NCI-H1436 (cell line): Measurements from ENCODE around the gene SUMO4.
"Not testable (repeated sequence)": the region's sequence is repeated elsewhere in the genome, so short reads cannot be mapped to it uniquely, and the experiment has no call there.

ENCODE experiments used
- DNase-seq: peaks from one replicate; lab custom pipeline; 2025; lab: John Stamatoyannopoulos, UW

Gene SUMO4

GRCh38 chr6:149431905-149432775, 32.1 kb downstream of the SUMO4 start:
- DNase-seq = peak; percentile 66

DNA sequence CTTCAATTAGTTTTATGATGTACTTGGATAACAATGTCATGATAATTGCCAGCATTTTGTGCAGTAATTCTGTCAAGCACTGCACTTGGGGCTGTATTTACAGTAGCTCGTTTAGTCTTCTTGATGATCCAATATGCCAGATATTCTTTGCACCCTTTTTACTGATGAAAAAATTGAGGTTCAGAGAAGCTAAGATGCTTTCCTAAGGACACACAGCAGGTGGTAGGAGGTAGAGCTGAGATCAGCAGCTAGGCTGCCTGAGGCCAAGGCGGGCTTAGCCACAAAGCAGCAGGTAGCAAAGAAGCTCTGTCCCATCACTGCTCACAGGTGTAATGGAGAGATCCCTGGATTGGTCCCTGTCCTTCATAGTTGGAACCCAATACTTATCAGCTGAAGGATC, 33.3 kb downstream of the SUMO4 start:
- no peak for DNase-seq

GRCh38 chr6:149433881-149434280, 33.8 kb downstream of the SUMO4 start:
- DNase-seq = no peak

DNA sequence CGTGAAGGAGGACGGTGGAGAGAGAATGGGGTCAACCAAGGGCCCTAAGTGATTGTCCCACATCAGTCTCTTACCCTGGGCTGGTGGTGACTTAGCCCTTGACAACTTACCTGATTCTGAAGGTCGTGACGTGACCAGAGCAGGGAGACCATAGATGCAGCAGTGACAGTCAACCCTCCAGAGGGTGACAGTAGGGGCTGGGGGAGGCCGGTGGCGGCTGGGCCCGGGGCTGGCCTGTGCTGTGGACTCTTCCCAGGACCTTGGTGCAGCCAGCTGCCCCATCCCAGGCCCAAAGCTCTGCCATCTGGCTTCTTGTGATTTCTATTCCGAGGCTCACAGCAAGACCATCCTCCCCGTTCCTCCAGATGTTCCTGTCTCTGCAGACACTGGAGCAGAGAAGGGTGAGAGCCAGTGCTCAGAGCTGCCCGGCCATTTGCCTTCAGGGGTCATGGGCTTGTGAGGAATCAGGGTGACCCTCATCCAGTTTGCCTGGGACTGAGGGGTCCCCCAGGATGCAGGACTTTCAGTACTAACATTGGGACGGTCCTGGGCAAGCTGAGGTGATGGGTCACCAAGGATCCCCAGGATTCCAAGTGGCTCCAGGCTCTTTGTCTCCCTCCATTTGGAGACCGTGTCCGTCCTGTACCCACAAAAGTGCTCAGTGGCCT, 36.0 kb downstream of the SUMO4 start:
- no peak for DNase-seq

- no peak for DNase-seq
Measured at GRCh38 chr6:149436647-149437046, 36.6 kb downstream of the SUMO4 start.

- DNase-seq = no peak
Measured at GRCh38 chr6:149437212-149437611, 37.1 kb downstream of the SUMO4 start.

- no peak for DNase-seq
Measured at GRCh38 chr6:149438855-149439254, 38.8 kb downstream of the SUMO4 start.

DNA sequence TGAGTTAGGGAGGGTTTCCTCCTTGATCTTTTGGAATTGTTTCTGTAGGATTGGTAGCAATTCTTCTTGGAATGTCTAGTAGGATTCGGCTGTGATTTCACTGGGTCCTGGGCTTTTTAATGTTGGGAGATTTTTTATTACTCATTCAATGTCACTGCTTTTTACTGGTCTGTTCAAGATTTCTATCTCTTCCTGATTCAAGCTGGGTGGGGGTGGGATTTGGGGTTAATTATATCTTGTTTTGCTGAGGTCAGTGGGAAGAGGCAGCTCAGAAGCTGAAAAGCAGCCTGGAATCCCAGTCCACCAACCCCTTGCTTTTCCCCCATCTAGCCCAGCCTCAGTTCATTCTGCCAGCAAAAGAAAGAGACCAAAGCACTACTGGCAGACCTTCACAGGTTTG, 39.6 kb downstream of the SUMO4 start:
- DNase-seq = no peak

DNA sequence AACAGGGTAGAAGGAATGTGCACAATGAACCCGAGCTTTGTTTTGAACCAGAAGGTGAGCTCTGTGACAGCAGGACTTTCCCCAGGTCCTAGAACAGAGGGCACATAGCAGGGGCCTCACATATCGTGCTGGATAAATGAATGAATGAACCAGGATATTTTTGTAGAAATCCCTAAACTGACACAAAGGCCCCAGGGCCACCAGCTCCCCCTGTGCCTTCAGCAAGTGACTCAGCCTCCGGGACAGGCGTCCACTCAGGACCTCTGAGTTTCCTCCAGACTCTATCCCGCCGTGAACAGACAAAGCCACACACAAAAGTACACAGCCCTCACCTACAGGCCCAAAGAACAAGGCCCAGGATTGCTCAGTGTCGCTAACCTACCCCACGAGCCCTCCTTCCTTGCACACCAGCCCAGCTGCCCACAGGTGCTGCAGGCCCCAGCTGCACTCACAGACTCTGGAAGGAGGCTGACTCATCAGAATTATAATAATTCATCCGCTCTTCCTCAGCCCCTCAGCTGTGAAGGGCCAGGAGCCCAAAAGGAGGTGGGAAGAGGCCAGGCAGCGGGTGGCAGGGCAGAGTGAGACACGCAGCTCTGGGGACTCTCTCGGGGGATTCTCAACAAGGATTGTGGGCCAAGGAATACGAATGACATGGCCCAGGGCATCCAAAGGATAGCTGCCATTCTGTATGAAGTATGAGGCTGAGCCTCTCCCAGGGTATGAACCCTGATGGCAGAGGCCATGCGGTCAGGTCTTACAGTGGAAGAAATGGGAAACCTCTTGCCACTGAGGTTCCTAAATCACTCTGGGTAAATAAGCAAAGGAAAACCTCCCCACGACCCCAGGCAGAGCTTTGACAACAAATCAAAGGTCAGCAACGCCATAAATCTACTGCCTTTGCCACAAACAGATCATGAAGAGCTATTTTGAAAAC, 40.9 kb downstream of the SUMO4 start:
- no peak for DNase-seq

- no peak for DNase-seq
Measured at GRCh38 chr6:149441740-149442139, 41.7 kb downstream of the SUMO4 start.

GRCh38 chr6:149443411-149444181, 43.5 kb downstream of the SUMO4 start:
- DNase-seq = no peak

DNA sequence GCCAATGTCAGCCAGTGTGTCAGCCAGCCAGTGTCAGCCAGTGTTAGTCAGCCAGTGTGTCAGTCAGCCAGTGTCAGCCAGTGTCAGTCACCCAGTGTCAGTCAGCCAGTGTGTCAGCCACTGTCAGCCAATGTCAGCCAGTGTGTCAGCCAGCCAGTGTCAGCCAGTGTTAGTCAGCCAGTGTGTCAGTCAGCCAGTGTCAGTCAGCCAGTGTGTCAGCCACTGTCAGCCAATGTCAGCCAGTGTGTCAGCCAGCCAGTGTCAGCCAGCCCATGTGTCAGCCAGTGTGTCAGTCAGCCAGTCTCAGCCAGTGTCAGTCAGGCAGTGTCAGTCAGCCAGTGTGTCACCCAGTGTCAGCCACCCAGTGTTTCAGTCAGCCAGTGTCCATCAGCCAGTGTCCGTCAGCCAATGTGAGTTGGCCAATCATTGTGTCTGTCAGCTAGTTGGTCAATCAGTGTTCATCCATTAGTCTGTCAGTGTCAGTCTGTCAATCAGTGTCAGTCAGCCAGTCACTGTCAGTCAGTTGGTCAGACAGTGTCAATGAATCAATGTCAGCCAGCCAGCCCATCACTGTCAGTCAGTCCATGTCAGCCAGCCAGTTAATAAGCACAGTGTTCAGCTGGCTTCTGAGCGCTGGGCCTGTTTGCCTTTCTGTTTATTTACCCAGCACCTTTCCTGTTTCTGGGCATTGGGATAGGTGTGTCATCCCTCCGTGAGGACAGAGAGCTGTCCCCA, 44.5 kb downstream of the SUMO4 start:
- DNase-seq = not testable (repeated sequence)

- DNase-seq = no peak
Measured at GRCh38 chr6:149445095-149445466, 45.0 kb downstream of the SUMO4 start.

GRCh38 chr6:149445573-149445972, 45.5 kb downstream of the SUMO4 start:
- no peak for DNase-seq

DNA sequence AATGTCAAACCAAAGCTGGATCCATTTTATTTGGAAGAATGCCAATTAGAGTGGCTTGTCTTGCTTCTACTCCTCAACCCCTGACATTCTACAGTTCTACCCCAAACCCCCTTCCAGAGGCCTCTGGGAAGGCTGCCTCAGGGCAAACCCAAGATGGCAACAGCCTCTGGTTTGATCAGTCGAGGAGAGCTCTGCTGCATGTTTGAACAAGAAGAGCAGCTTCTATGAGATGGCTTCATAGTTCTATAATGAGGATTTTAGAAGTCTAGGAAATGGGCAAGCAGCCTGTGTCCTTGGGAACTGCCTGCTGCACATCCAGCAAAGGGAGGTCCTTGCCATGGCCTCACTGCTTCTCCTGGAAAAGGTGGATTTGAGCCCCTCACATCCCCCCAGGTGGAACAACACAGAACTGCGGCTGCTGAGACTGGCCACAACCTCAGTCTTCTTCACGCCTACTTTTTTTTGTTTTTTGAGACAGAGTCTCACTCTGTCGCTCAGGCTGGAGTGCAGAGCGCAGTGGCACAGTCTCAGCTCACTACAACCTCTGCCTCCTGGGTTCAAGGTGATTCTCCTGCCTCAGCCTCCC, 46.8 kb downstream of the SUMO4 start:
- DNase-seq = no peak

- no peak for DNase-seq
Measured at GRCh38 chr6:149448821-149449453, 48.9 kb downstream of the SUMO4 start.

- DNase-seq = no peak
Measured at GRCh38 chr6:149449831-149450678, 50.0 kb downstream of the SUMO4 start.
